SU-DHL-6 (cell line): ENCODE results near the gene UBR3.

ENCODE experiments used
- H2AFZ ChIP-seq: fragments of 200-600 bp; sonication (generic); 2 replicates; pipeline ENCODE4 v1.6.1; 2014; ENCODE audit warnings: low read depth, mild to moderate bottlenecking, moderate library complexity, mixed read lengths, antibody characterized with exemption, low read length; ENCODE audit not compliant: severe bottlenecking
- H3F3A ChIP-seq: fragments of 200-600 bp; shearing (Covaris generic); 2 replicates; pipeline ENCODE4 v1.6.0; 2016; ENCODE audit warnings: antibody characterized with exemption, mild to moderate bottlenecking; ENCODE audit not compliant: insufficient read depth
- H3K27ac ChIP-seq: fragments of 200-600 bp; sonication (generic); 2 replicates; pipeline ENCODE4 v1.5.1; 2016; ENCODE audit warnings: low read depth, mild to moderate bottlenecking, low read length, moderate library complexity, mixed read lengths
- H3K27me3 ChIP-seq: fragments of 200-600 bp; sonication (generic), shearing (Covaris generic); 2 replicates; pipeline ENCODE4 v1.6.0; 2014; ENCODE audit warnings: mild to moderate bottlenecking, low read length
- H3K36me3 ChIP-seq: fragments of 200-600 bp; sonication (generic); 2 replicates; pipeline ENCODE4 v1.6.1; 2014; ENCODE audit warnings: mild to moderate bottlenecking, low read length, mixed read lengths
- H3K4me2 ChIP-seq: fragments of 300-600, 200-600 bp; shearing (Covaris generic), sonication (generic); 2 replicates; pipeline ENCODE4 v1.6.0; 2014; ENCODE audit warnings: low read length, low read depth, mild to moderate bottlenecking; ENCODE audit not compliant: poor library complexity, severe bottlenecking
- H3K4me3 ChIP-seq: fragments of 200-600 bp; sonication (generic); 2 replicates; pipeline ENCODE4 v1.5.1; 2014; ENCODE audit warnings: antibody characterized with exemption, low read length, mild to moderate bottlenecking, mixed read lengths; ENCODE audit not compliant: insufficient read depth, poor library complexity, severe bottlenecking
- H3K79me2 ChIP-seq: fragments of 200-600 bp; sonication (generic); 2 replicates; pipeline ENCODE4 v1.6.1; 2014; ENCODE audit warnings: mild to moderate bottlenecking, low read length, moderate library complexity; ENCODE audit not compliant: insufficient read depth
- H3K9ac ChIP-seq: fragments of 200-600 bp; sonication (generic); 2 replicates; pipeline ENCODE4 v1.7.0; 2014; ENCODE audit warnings: mild to moderate bottlenecking, low read length
- H3K9me2 ChIP-seq: fragments of 200-600 bp; sonication (generic); replicated peaks from 2 replicates; pipeline ENCODE4 v1.6.1; 2014; ENCODE audit warnings: low read length; ENCODE audit not compliant: insufficient read depth
- H3K9me3 ChIP-seq: fragments of 200-600 bp; sonication (generic); 2 replicates; pipeline ENCODE4 v1.6.1; 2014; ENCODE audit warnings: low read length, mixed read lengths; ENCODE audit not compliant: insufficient read depth
- H4K20me1 ChIP-seq: fragments of 200-600 bp; sonication (generic); 2 replicates; pipeline ENCODE4 v1.6.1; 2014; ENCODE audit warnings: low read depth, mild to moderate bottlenecking, antibody characterized with exemption, low read length, moderate library complexity, mixed read lengths
- CTCF ChIP-seq: fragments of 200-600 bp; sonication (generic); IDR thresholded peaks from one replicate; pipeline ENCODE4 v1.5.1; 2017; ENCODE audit warnings: antibody characterized with exemption, mild to moderate bottlenecking, low read length, moderate library complexity; ENCODE audit not compliant: insufficient read depth, poor library complexity, severe bottlenecking
- EZH2phosphoT487 ChIP-seq: fragments of 200-600 bp; sonication (generic), shearing (Covaris generic); conservative IDR thresholded peaks from 2 replicates; pipeline ENCODE4 v1.6.1; 2018; ENCODE audit warnings: mild to moderate bottlenecking, antibody characterized with exemption, low read length, moderate library complexity, mixed read lengths

The UBR3 gene

GRCh38 chr2:169900686-169901085 lies 73.4 kb downstream of the UBR3 start:
- H3K4me2 ChIP-seq = no peak overlapping the region
- H3K27me3 ChIP-seq = no peaks in the 10 kb centered on the region
- no peaks in the 10 kb centered on the region for H3K9me3 ChIP-seq
- no peak overlapping the region for H3K9ac ChIP-seq
- H3K27ac ChIP-seq = no peak overlapping the region
- H3K4me3 ChIP-seq = no peak overlapping the region
- no peaks in the 10 kb centered on the region for H3K79me2 ChIP-seq
- no peaks in the 10 kb centered on the region; the same call in 1 of the 2 replicates for H3K36me3 ChIP-seq
- no peaks in the 10 kb centered on the region for H3K9me2 ChIP-seq
- no peak for TF ChIP-seq CTCF
- TF ChIP-seq EZH2phosphoT487 = no peak
- H2AFZ ChIP-seq = no peak overlapping the region
- H3F3A ChIP-seq = no peaks in the 10 kb centered on the region
- no peaks in the 10 kb centered on the region for H4K20me1 ChIP-seq

GRCh38 chr2:169906731-169907130 lies 79.5 kb downstream of the UBR3 start:
- H3K9me3 ChIP-seq = no peaks in the 10 kb centered on the region
- H3K36me3 ChIP-seq = peaks cover 3% of the 10 kb centered on the region
- no peaks in the 10 kb centered on the region for H3K9me2 ChIP-seq
- no peaks in the 10 kb centered on the region for H4K20me1 ChIP-seq
- TF ChIP-seq CTCF (no peak), EZH2phosphoT487 (no peak)
- H3K27ac ChIP-seq = no peak overlapping the region
- no peaks in the 10 kb centered on the region for H3K79me2 ChIP-seq
- H3F3A ChIP-seq = no peaks in the 10 kb centered on the region
- no peak overlapping the region for H3K4me3 ChIP-seq
- no peaks in the 10 kb centered on the region for H3K27me3 ChIP-seq
- no peak overlapping the region for H3K9ac ChIP-seq
- no peak overlapping the region for H3K4me2 ChIP-seq
- H2AFZ ChIP-seq = no peak overlapping the region

- Histone ChIP-seq H2AFZ (no peak overlapping the region), H3K79me2 (no peaks in the 10 kb centered on the region), H4K20me1 (no peaks in the 10 kb centered on the region), H3K27me3 (no peaks in the 10 kb centered on the region), H3K27ac (no peak overlapping the region), H3F3A (no peaks in the 10 kb centered on the region), H3K4me3 (no peak overlapping the region), H3K36me3 (peaks cover 3% of the 10 kb centered on the region), H3K9ac (no peak overlapping the region), H3K9me2 (no peaks in the 10 kb centered on the region), H3K9me3 (no peaks in the 10 kb centered on the region), H3K4me2 (no peak overlapping the region)
- TF ChIP-seq CTCF (no peak), EZH2phosphoT487 (no peak)
These were observed 82.1 kb downstream of the UBR3 start for GRCh38 chr2:169909376-169909775.
